ENCODE results near the gene ATP11A.
"Not testable (repeated sequence)": the region's sequence is repeated elsewhere in the genome, so short reads cannot be mapped to it uniquely, and the experiment has no call there.

Gene ATP11A

GRCh38 chr13:112871742-112872141, 181.9 kb downstream of the ATP11A start:
- DNase-seq = no peak

GRCh38 chr13:112872657-112873631, 183.1 kb downstream of the ATP11A start:
- not testable (repeated sequence) for DNase-seq

- DNase-seq = peak; percentile 41
Measured at GRCh38 chr13:112873851-112874750, 184.3 kb downstream of the ATP11A start.

- DNase-seq = no peak
Measured at GRCh38 chr13:112874751-112875300, 185.0 kb downstream of the ATP11A start.

GRCh38 chr13:112875627-112876026, 185.8 kb downstream of the ATP11A start:
- DNase-seq = no peak

GRCh38 chr13:112876305-112877000, 186.6 kb downstream of the ATP11A start:
- DNase-seq = no peak

- no peak for DNase-seq
Measured at GRCh38 chr13:112877066-112877465, 187.2 kb downstream of the ATP11A start.

GRCh38 chr13:112877539-112877938, 187.7 kb downstream of the ATP11A start:
- DNase-seq = no peak

- DNase-seq = no peak
Measured at GRCh38 chr13:112877976-112878955, 188.4 kb downstream of the ATP11A start.

GRCh38 chr13:112879283-112879833, 189.5 kb downstream of the ATP11A start:
- no peak for DNase-seq

- no peak for DNase-seq
Measured at GRCh38 chr13:112880221-112880641, 190.4 kb downstream of the ATP11A start.

GRCh38 chr13:112880976-112881540, 191.2 kb downstream of the ATP11A start:
- DNase-seq = no peak

GRCh38 chr13:112881656-112882554, 192.1 kb downstream of the ATP11A start:
- DNase-seq = no peak

- no peak for DNase-seq
Measured at GRCh38 chr13:112882555-112883024, 192.8 kb downstream of the ATP11A start.

- DNase-seq = no peak
Measured at GRCh38 chr13:112883241-112883945, 193.6 kb downstream of the ATP11A start.

GRCh38 chr13:112884700-112885099, 194.9 kb downstream of the ATP11A start:
- not testable (repeated sequence) for DNase-seq

GRCh38 chr13:112885242-112885781, 195.5 kb downstream of the ATP11A start:
- no peak for DNase-seq

GRCh38 chr13:112885782-112886268, 196.0 kb downstream of the ATP11A start:
- no peak for DNase-seq
